DMS153 (cell line): Measurements from ENCODE around the gene GDI1.

Source experiments
- DNase-seq: peaks from one replicate; lab custom pipeline; 2025; lab: John Stamatoyannopoulos, UW

Gene GDI1

GRCh38 chrX:154481911-154482601 lies 45.1 kb downstream of the GDI1 start:
- DNase-seq, result no peak

GRCh38 chrX:154482786-154483185 lies 45.8 kb downstream of the GDI1 start:
- no peak for DNase-seq

GRCh38 chrX:154483325-154483724 lies 46.4 kb downstream of the GDI1 start:
- DNase-seq, result no peak

GRCh38 chrX:154484255-154485149 lies 47.5 kb downstream of the GDI1 start:
- DNase-seq, result no peak

- peak; percentile 10 for DNase-seq
These were observed 48.4 kb downstream of the GDI1 start for GRCh38 chrX:154485150-154486051.

- DNase-seq, result no peak
These were observed 49.1 kb downstream of the GDI1 start for GRCh38 chrX:154486052-154486395.

GRCh38 chrX:154486396-154487207 lies 49.6 kb downstream of the GDI1 start, which contains the start of gene UBL4A:
UBL4A (minus strand) TSS chrX:154486615; CDS start chrX:154486584, 31 bp downstream.
- no peak for DNase-seq

- DNase-seq, result no peak
These were observed 50.8 kb downstream of the GDI1 start for GRCh38 chrX:154487518-154488290.

- DNase-seq, result no peak
These were observed 51.6 kb downstream of the GDI1 start for GRCh38 chrX:154488336-154489075.

- no peak for DNase-seq
These were observed 52.2 kb downstream of the GDI1 start for GRCh38 chrX:154489182-154489581.

- DNase-seq, result no peak
These were observed 53.1 kb downstream of the GDI1 start for GRCh38 chrX:154490021-154490413.

- DNase-seq, result peak; percentile 94
These were observed 53.6 kb downstream of the GDI1 start, which contains the start of gene SLC10A3 for GRCh38 chrX:154490414-154491083. SLC10A3 (minus strand) TSS chrX:154490629; CDS start chrX:154488940, 1,689 bp downstream.
